GM19099 (cell line): ENCODE data around the gene HMGA1.

Experiments
- POLR2A ChIP-seq: IDR thresholded peaks from 3 replicates; pipeline ENCODE4 v1.6.1; 2011; ENCODE audit warnings: low read depth; ENCODE audit not compliant: insufficient read length; ENCODE audit errors: extremely low read depth

HMGA1 gene

GRCh38 chr6:34206726-34207125, 29.9 kb upstream of the HMGA1 start:
- no peak for TF ChIP-seq POLR2A

GRCh38 chr6:34207695-34208443, 28.8 kb upstream of the HMGA1 start:
- TF ChIP-seq POLR2A: no peak

DNA sequence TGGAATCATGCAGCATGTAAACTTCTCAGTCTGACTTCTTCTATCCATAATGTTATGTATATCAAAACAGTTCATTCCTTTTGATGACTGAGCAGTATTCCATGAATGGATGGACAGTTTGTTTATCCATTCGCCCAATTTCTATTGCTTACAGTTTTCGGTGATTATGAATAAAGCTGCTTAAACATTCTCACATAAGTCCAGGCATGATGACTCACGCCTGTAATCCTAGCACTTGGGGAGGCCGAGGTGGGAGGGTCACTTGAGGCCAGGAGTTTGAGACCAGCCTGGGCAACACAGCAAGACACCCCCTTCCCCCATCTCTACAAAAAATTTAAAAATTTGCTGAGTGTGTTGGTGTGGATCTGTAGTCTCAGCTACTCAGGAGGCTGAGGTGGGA, 22.9 kb upstream of the HMGA1 start:
- no peak for TF ChIP-seq POLR2A

DNA sequence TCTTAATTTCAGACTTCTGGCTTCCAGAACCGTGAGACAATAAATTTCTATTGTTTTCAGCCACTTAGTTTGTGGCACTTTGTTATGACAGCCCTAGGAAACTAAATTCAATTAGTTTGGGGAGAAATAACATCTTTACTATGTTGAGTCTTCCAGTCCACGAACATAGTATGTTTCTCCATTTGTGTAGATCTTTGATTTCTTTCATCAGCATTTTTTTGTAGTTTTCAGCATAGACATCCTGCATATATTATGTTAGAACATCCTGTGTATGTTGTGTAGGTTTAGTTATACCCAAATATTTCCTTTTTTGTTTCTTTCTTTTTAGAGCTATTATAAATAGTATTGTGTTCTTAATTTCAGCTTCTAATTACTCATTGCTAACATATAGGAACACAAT, 18.0 kb upstream of the HMGA1 start:
- no peak for TF ChIP-seq POLR2A

DNA sequence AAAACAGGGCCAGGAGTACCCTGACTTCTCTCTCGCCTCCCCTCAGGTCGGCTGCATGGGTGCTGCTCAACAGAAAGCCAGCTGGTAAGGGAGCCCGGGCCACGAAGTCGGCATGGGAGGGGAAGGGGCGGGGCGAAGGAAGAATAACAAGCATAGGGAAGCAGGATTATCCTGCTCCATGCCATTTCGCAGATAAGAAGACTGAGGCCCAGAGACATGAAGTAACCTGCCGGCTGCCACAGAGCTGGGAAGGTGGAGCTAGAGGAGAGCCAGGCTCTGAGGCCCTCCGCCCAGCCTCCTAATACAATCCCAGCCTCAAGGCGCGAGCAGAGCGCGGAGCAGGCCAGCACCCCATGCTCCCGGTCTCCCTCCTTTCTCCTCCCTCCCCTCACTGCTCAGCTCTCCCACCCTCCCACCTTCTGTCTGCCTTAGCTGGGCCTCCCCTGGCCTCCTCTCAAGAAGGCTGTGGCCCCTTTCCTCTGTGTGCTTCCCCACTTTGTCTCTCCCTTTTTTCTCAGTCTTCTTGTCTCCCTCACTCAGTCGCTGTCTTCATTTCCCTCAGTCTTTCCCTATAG, 13.2 kb upstream of the HMGA1 start:
- no peak for TF ChIP-seq POLR2A

GRCh38 chr6:34223956-34224940, 12.4 kb upstream of the HMGA1 start:
- peak; percentile 63 for TF ChIP-seq POLR2A

- no peak for TF ChIP-seq POLR2A
Measured at GRCh38 chr6:34225551-34225950, 11.1 kb upstream of the HMGA1 start.

DNA sequence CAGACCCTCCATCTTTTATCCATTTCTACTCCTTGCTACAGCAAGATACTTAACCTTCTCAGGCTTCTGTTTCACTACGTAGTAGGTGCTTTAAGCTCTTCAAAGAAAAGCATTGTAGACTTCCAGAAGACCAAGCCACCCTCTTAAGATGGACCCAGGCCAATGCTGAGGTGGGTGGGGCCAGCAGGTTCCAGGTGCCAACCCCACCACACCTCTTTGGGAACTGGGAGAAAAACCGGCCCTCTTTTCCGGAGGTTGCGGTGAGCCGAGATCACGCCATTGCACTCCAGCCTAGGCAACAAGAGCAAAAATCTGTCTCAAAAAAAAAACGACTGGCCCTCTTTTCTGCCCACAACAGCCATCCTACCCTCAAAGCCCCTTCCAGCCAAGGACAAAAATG, 10.6 kb upstream of the HMGA1 start:
- no peak for TF ChIP-seq POLR2A

GRCh38 chr6:34226731-34227586, 9.7 kb upstream of the HMGA1 start:
- no peak for TF ChIP-seq POLR2A

GRCh38 chr6:34227761-34228421, 8.8 kb upstream of the HMGA1 start:
- TF ChIP-seq POLR2A: no peak

- no peak for TF ChIP-seq POLR2A
Measured at GRCh38 chr6:34229877-34230276, 6.8 kb upstream of the HMGA1 start.

GRCh38 chr6:34230653-34231371, 5.9 kb upstream of the HMGA1 start:
- TF ChIP-seq POLR2A: no peak

- TF ChIP-seq POLR2A: no peak
Measured at GRCh38 chr6:34231566-34232336, 4.9 kb upstream of the HMGA1 start.
